ENCODE data around the gene NKAIN2.

- TF ChIP-seq CTCF (IDR thresholded peaks at IDR 0.05) = no peak
- TF ChIP-seq POLR2A (IDR thresholded peaks at IDR 0.05) = no peak
These were observed 2.6 kb upstream of the NKAIN2 start for GRCh38 chr6:123801067-123801466.

Measured in thyroid gland (tissue), 4 donors.